Measurements from ENCODE around the gene B9D1. TPM values are rescaled to one million over a fixed set of nuclear protein-coding genes. Genes with fewer than 3 reads are reported as not detected.

B9D1 gene
- total and polyA plus RNA-seq, 2 donors from 2014 or later = 32.1 to 67.5 TPM

DNA sequence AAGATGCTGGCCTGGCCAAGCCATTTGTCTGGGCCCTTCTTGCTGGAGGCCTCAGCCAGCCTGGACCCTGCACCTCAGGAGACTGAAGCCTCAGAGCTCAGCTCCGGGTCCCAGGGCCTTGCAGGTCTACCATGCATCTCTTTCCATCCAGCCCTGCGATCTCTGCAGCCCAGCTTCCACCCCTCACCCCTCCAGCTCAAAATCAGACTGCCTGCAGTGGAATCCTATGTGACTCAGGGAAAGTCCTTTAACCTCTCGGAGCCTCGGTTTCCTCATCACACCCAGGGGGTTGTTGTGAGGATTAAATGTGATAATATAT, 2.9 kb upstream of the B9D1 start:
- H3K9me3 ChIP-seq (ENCODE audit: control insufficient read depth in 2 of 3, insufficient read depth in 1 of 3, low read length in 3 of 3) = no peaks in the 10 kb centered on the region
- intact Hi-C loops (cut with DNase I) = loop anchor here (10.0 kb wide), 1 partner anchor 79 kb away; no protein-coding TSS in a partner anchor
- peaks cover 0 to 10% (median 0%) of the 10 kb centered on the region in 3 donors for H3K4me1 ChIP-seq (ENCODE audit: control insufficient read depth in 2 of 3, insufficient read depth in 2 of 3, low read depth in 1 of 3, low read length in 3 of 3)
- no peak overlapping the region for H3K9ac ChIP-seq (ENCODE audit: low read length in 3 of 3)
- H3K27me3 ChIP-seq (ENCODE audit: control insufficient read depth, insufficient read depth, low read length) = no peaks in the 10 kb centered on the region
- H3K4me3 ChIP-seq (ENCODE audit: low read length in 3 of 3) = no peak overlapping the region
- FAIRE-seq (no peak), DNase-seq (no peak)
- no peaks in the 10 kb centered on the region for H3K36me3 ChIP-seq (ENCODE audit: control insufficient read depth in 2 of 3, insufficient read depth in 3 of 3, low read length in 3 of 3)
- H3K27ac ChIP-seq (ENCODE audit: low read depth in 2 of 2, low read length in 2 of 2) = no peak overlapping the region
- TF ChIP-seq, protein P1, sequence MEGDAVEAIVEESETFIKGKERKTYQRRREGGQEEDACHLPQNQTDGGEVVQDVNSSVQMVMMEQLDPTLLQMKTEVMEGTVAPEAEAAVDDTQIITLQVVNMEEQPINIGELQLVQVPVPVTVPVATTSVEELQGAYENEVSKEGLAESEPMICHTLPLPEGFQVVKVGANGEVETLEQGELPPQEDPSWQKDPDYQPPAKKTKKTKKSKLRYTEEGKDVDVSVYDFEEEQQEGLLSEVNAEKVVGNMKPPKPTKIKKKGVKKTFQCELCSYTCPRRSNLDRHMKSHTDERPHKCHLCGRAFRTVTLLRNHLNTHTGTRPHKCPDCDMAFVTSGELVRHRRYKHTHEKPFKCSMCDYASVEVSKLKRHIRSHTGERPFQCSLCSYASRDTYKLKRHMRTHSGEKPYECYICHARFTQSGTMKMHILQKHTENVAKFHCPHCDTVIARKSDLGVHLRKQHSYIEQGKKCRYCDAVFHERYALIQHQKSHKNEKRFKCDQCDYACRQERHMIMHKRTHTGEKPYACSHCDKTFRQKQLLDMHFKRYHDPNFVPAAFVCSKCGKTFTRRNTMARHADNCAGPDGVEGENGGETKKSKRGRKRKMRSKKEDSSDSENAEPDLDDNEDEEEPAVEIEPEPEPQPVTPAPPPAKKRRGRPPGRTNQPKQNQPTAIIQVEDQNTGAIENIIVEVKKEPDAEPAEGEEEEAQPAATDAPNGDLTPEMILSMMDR (IDR thresholded peaks at IDR 0.05; ENCODE audit: borderline replicate concordance, extremely low read depth, insufficient read depth) = no peak

GRCh38 chr17:19364699-19365498, 2.4 kb upstream of the B9D1 start:
- no peak overlapping the region for H3K27ac ChIP-seq (ENCODE audit: low read depth in 2 of 2, low read length in 2 of 2)
- no peaks in the 10 kb centered on the region for H3K36me3 ChIP-seq (ENCODE audit: control insufficient read depth in 2 of 3, insufficient read depth in 3 of 3, low read length in 3 of 3)
- H3K4me1 ChIP-seq (ENCODE audit: control insufficient read depth in 2 of 3, insufficient read depth in 2 of 3, low read depth in 1 of 3, low read length in 3 of 3) = peaks cover 0 to 5% (median 0%) of the 10 kb centered on the region in 3 donors
- no peak overlapping the region for H3K9ac ChIP-seq (ENCODE audit: low read length in 3 of 3)
- FAIRE-seq = no peak
- no peak overlapping the region for H3K4me3 ChIP-seq (ENCODE audit: low read length in 3 of 3)
- no peaks in the 10 kb centered on the region for H3K27me3 ChIP-seq (ENCODE audit: control insufficient read depth, insufficient read depth, low read length)
- intact Hi-C loops (cut with DNase I) = loop anchor here (10.0 kb wide), 1 partner anchor 80 kb away; no protein-coding TSS in a partner anchor
- no peaks in the 10 kb centered on the region for H3K9me3 ChIP-seq (ENCODE audit: control insufficient read depth in 2 of 3, insufficient read depth in 1 of 3, low read length in 3 of 3)
- peak in 4 of 5 donors; percentile 66 to 86 (median 69) for DNase-seq
- TF ChIP-seq, protein P1 (IDR thresholded peaks at IDR 0.05; ENCODE audit: borderline replicate concordance, extremely low read depth, insufficient read depth) = no peak

DNA sequence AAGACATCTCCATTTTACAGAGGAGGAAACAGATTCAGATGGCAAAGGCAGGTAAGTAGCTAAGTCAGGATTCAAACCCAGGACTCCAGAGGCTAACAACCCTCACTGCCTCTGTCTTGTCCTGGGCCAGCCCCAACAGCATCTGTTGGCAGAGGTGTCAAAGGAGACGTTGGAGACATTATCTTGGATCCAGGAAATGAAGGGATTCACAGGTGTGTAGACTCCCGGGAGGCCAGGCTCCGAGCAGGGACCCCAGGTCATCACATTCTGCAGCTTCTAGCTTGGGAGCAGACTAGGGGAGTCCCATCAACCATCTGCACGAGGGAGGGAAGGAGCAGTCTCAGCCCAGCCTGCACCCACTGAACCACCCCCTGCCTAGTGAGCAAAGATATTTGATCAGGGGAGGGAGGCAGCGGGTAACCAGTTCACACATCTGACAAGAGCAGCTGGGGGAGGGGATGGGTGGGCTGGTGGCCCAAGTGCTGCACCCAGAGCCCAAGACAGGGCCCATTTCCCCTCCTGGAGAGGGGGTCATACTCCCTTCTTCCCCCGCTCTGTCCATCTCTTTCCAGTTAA, 1.0 kb upstream of the B9D1 start:
- Histone ChIP-seq H3K4me1 (ENCODE audit: control insufficient read depth in 2 of 3, insufficient read depth in 2 of 3, low read depth in 1 of 3, low read length in 3 of 3) (peaks cover 0 to 5% (median 0%) of the 10 kb centered on the region in 3 donors), H3K9ac (ENCODE audit: low read length in 3 of 3) (no peak overlapping the region), H3K4me3 (ENCODE audit: low read length in 3 of 3) (no peak overlapping the region), H3K27ac (ENCODE audit: low read depth in 2 of 2, low read length in 2 of 2) (no peak overlapping the region), H3K27me3 (ENCODE audit: control insufficient read depth, insufficient read depth, low read length) (no peaks in the 10 kb centered on the region), H3K9me3 (ENCODE audit: control insufficient read depth in 2 of 3, insufficient read depth in 1 of 3, low read length in 3 of 3) (no peaks in the 10 kb centered on the region), H3K36me3 (ENCODE audit: control insufficient read depth in 2 of 3, insufficient read depth in 3 of 3, low read length in 3 of 3) (peaks cover 0 to 3% (median 0%) of the 10 kb centered on the region in 3 donors)
- FAIRE-seq = no peak
- intact Hi-C loops (cut with DNase I) = loop anchor here (10.0 kb wide), 1 partner anchor 81 kb away; no protein-coding TSS in a partner anchor
- TF ChIP-seq, protein P1 (IDR thresholded peaks at IDR 0.05; ENCODE audit: borderline replicate concordance, extremely low read depth, insufficient read depth) = no peak
- peak in 1 of 5 donors; percentile 62 for DNase-seq
